ENCODE measurements around the gene RHOB.

RHOB gene

DNA sequence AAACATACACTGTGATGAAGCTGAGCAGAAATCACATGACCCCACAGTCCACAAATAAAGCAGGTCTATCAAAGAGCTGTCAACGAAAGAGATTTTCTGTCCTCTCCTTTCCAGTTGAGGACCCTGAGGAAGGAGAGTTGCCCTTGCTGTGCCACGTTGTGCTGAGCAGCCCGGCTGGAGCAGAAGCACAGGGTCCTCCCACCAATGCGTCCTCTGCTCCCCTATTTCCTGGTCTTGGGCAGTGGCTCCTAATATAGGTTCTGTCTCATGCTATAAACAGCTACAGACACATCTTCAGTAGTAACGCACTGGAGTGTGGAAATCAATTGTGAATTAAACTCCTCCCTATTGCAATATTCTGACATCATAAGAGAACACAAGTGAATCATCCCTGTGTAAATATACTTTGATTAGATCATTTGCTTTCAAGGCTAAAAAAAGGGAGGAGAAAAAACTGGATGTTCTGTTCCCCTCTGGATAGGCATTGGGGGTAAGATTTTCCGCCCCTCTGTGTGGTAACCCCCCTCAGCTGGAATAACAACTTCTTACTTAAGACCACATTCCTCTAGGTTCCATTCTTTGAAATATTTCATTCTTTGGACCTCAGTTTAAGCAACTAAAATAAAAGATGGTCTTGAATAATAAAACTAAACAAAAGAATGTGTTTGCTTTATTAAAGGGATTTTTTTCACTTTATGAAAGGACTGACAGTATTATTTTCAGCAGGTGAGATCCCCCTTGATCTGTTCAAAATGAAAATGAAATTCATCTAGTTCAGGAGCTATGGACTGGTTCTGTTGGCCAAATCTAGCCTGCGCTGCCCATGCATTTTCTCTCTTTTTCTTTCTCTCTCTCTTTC, 8.3 kb upstream of the RHOB start:
- no peak for DNase-seq

- DNase-seq = no peak
Observed at GRCh38 chr2:20439193-20439475, 7.7 kb upstream of the RHOB start.

- DNase-seq = no peak
Observed at GRCh38 chr2:20439503-20439902, 7.4 kb upstream of the RHOB start.

DNA sequence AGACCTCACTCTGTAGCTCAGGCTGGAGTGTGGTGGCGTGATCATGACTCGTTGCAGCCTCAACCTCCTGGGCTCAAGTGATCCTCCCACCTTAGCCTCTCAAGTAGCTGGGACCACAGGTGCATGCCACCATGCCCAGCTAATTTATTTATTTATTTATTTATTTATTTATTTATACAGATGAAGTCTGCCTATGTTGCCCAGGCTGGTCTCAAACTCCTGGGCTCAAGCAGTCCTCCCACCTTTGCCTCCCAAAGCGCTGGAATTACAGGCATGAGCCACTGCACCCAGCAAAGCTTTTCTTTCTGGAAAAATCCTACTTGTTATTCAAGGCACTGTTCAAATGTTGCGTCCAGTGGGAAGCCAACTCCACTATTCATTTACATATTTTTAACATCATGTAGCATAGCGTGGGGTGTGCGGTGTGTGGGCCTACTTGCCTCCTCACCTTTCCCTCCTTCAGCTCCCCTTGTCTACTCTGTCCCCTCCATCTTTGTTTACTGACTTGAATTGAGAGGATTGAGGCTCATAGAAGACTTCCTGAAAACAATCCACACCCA, 6.8 kb upstream of the RHOB start:
- DNase-seq = no peak

DNA sequence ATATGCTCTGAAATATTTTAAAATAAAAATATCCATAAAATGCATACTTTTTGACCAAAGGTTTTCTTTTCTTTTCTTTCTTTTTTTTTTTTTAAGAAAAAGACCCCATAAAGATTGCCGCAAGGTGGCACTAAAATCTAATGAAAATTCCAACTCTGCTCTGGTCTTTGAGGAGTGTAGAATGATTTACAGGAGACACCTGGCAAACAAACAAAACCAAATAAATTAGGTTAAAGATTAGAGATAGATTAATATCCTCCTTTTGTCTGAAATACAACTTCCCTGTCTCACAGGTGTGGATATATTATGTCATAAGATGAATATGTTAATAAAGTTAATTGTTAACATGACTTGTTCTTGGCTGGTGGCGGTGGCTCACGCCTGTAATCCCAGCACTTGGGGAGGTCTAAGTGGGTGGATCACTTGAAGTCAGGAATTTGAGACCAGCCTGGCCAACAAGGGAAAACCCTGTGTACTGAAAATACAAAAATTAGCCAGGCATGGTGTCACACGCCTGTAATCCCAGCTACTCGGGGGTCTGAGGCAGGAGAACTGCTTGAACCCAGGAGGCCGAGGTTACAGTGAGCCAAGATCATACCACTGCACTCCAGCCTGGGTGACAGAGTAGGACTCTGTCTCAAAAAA, 3.5 kb upstream of the RHOB start:
- DNase-seq = no peak

- DNase-seq = no peak
Observed at GRCh38 chr2:20444101-20444992, 2.5 kb upstream of the RHOB start.

DNA sequence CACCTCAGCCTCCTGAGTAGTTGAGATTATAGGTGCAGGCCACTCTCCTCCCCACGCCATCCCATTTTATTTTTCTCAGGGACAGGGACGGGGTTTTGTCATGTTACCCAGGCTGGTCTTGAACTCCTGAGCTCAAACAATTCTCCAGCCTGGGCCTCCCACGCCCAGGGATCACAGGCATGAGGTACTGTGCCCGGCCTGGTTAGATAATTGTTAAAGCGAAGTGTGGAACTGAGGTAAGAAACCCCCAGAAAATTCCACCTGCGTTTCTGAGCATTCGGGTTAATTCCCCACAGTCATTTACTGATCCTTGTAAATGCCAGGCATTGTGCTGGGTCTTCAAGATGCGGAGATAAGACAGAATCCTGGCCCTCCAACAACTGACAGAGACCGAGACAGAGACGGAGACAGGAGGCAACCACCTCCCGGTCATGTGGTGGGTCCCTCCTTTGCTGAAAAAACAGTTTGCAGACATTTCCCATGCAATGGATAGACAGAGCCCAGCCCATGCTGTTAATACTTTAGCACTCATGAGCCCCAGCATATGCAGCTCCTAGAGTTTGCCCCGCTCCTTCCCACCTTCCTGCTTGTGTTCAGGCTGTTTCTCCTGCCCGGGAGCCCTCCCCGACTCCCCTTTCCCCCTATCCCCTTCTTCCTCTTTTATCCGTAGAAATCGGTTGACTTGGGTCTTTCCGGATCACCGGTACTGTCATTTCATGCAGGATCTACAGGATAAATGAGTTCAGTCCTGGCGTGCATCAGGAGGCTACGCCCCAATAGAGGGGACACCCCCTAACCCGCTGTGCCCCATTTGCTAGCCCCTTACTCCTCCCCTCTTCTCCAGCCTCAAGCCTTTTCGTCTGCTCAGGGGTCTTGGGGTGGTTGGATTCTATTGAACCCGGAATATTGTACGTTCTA, 1.6 kb upstream of the RHOB start:
- DNase-seq = no peak

DNA sequence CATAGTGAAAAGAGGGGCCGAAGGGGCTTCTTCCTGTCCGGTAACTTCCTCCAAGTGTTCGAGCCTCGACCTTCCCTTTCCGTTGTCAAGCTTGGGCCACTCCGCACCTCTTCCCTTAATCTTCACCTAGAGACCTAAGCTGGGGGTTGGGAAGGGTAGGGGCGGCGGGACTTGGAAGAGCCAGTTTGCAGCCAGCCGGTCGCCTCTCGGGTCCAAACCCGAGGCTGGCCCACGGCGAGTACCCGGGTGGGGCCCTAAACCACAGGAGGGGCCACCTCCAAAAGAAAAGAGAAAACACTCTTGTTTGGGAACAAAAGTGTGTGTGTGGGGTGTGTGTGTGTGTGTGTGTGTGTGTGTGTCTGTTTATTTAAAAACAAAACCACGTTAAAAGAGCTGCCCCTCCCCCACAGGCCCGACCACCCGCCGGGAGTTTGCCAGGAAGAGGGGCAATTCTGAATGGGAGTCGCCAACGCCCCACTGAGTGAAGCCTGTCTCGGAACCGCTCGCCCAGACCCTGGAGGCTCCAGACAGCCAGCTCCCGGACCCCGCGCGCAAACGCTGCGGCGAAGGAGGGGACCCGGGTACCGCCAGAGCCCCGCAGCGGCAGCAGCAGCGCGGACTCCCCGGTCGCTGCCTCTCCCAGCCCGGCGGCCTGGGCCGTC, 488 bp upstream of the RHOB start:
- DNase-seq = no peak

DNA sequence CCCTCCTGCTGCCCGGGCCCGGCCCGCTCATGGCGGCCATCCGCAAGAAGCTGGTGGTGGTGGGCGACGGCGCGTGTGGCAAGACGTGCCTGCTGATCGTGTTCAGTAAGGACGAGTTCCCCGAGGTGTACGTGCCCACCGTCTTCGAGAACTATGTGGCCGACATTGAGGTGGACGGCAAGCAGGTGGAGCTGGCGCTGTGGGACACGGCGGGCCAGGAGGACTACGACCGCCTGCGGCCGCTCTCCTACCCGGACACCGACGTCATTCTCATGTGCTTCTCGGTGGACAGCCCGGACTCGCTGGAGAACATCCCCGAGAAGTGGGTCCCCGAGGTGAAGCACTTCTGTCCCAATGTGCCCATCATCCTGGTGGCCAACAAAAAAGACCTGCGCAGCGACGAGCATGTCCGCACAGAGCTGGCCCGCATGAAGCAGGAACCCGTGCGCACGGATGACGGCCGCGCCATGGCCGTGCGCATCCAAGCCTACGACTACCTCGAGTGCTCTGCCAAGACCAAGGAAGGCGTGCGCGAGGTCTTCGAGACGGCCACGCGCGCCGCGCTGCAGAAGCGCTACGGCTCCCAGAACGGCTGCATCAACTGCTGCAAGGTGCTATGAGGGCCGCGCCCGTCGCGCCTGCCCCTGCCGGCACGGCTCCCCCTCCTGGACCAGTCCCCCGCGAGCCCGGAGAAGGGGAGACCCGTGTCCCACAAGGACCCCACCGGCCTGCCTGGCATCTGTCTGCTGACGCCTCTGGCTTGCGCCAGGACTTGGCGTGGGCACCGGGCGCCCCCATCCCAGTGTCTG, 767 bp downstream of the RHOB start:
- no peak for DNase-seq

DNA sequence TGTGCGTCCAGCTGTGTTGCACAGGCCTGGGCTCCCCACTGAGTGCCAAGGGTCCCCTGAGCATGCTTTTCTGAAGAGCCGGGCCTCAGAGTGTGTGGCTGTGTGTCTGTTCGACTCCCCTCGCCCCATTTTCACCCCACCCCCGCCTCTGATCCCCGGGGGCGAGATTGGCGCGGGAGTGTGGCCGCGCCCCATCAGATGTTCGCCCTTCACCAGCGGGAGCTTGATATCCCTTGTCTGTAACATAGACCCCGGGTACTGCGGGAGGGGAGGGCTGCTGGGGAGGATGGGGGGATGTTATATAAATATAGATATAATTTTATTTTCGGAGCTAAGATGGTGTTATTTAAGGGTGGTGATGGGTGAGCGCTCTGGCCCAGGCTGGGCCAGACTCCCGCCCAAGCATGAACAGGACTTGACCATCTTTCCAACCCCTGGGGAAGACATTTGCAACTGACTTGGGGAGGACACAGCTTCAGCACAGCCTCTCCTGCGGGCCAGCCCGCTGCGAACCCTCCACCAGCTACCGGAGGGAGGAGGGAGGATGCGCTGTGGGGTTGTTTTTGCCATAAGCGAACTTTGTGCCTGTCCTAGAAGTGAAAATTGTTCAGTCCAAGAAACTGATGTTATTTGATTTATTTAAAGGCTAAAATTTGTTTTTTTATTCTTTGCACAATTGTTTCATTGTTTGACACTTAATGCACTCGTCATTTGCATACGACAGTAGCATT, 1.5 kb downstream of the RHOB start:
- DNase-seq = no peak

DNA sequence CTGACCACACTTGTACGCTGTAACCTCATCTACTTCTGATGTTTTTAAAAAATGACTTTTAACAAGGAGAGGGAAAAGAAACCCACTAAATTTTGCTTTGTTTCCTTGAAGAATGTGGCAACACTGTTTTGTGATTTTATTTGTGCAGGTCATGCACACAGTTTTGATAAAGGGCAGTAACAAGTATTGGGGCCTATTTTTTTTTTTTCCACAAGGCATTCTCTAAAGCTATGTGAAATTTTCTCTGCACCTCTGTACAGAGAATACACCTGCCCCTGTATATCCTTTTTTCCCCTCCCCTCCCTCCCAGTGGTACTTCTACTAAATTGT, 2.1 kb downstream of the RHOB start:
- no peak for DNase-seq

GRCh38 chr2:20449501-20450200, 2.8 kb downstream of the RHOB start:
- DNase-seq = no peak

DNA sequence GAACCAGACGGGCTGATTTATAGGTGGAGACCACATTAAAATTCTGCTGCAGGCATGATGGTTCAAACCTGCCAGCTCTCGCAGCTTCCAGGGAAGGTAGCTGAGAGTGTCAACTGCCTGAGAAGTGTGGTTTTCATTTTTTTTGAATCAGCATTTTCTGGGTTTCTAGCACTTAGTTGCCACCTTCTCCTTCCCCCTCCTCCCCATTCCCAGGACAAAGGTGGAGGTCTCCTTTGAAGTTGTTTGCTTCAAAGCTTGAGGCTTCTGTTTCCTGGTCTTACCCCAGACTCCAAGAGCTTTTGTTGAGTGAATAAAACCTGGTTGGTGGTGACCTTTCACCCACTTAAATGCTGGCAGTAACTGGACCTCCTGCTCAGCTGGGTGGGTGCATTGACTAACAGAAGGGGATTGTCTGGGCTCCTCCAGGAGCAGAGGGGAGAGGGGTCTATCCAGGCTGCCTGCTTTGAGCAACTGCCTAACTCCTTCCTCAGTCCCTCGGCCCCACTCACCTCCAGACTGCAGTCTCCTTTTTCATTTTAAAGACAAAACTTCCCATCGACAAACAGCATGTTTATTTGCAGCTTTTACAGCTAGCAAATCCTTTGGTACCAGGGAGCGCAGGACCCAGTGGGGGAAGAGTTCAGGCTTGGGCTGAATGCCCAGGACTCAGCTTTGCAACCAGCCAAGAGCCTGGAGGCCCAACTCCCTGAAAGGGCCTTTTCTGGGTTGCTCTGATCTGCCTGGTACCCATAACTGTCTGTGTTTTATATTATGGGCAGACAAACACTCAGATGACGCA, 3.5 kb downstream of the RHOB start:
- no peak for DNase-seq

- no peak for DNase-seq
Observed at GRCh38 chr2:20451000-20451290, 4.1 kb downstream of the RHOB start.

GRCh38 chr2:20451341-20451740, 4.5 kb downstream of the RHOB start:
- no peak for DNase-seq

DNA sequence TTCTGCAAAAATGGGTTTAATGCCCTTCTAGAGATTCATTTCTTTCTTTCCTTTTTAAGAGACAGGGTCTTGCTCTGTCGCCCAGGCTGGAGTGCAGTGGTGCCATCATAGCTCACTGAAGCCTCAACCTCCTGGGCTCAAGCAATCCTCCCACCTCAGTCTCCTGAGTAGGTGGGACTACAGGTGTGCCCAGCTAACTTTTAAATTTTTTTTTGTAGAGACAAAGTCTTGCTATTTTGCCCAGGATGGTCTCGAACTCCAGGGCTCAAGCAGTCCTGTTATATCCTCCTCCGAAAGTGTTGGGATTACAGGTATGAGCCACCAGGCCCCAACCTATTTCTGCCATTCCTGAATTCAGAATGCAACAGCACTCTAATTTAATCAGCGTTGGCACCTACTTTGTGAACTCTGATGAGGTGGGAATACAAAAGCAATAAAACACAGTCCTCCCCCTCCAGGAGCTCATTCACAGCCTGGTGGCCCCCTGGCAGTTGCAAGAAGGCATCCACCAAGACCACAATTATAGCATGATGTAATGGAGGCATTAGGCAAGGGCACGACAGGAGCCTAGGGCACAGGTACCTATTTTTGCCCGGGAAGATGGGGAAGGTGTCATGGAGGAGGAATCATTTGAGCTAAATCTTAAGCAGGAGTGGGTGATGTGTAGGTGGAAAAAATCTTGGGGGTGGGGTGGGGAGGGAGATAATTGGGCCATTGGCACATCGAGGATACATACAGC, 5.1 kb downstream of the RHOB start:
- no peak for DNase-seq

GRCh38 chr2:20452551-20452950, 5.7 kb downstream of the RHOB start:
- DNase-seq = no peak

- no peak for DNase-seq
Observed at GRCh38 chr2:20453087-20453486, 6.2 kb downstream of the RHOB start.

All from activated CD4-positive, alpha-beta T cell treated with anti-CD3 and anti-CD28 coated beads, Interleukin-2, amount 50 U/mL, for 16 hours (primary cell).